Fibroblast of mammary gland (primary cell): ENCODE measurements around the gene ERBB3.

Source experiments
- DNase-seq: peaks from one replicate; pipeline ENCODE4 v3.0.0-alpha.2; 2010; ENCODE audit warnings: low read depth
- H3K4me3 ChIP-seq: 2 replicates; pipeline ENCODE4 v1.5.1; 2011; ENCODE audit warnings: low read depth, mild to moderate bottlenecking, low read length, moderate library complexity; ENCODE audit not compliant: control insufficient read depth
- TF ChIP-seq, protein P1 (sequence below): conservative IDR thresholded peaks from 2 replicates; pipeline ENCODE4 v1.5.1; 2011; ENCODE audit warnings: low read depth, low read length, inconsistent platforms; ENCODE audit not compliant: control insufficient read depth, insufficient read depth

ERBB3 gene

DNA sequence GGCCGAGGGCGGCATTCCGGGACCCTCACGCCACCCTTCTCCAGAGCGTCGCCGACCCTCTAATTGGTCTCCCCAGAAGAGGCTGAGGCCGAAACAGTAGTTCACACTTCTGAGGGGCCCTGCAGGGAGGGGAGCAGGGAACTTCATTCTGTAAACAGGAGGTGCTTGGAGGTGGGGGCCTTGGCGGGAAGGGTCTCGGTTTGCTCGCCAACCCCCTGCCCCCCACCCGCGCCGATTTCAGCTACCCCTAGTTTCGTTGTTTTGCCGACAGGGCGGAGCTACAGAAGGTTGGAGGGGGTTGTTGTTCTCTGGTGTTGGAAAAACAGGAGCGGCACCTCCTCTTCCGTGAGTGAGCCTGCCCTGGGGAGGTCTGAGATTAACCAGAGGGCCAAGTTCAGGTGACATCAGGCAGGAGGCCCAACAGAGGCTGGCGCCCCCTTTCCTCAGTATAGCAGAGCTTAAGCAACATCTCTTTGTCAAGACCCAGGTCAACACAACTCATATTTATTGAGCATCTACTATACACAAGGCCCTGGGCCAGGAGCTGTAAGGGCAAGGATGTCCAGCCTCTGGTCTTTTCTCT lies 682 bp downstream of the ERBB3 start:
- peak overlapping the region; percentile 67 for H3K4me3 ChIP-seq
- TF ChIP-seq, protein P1, sequence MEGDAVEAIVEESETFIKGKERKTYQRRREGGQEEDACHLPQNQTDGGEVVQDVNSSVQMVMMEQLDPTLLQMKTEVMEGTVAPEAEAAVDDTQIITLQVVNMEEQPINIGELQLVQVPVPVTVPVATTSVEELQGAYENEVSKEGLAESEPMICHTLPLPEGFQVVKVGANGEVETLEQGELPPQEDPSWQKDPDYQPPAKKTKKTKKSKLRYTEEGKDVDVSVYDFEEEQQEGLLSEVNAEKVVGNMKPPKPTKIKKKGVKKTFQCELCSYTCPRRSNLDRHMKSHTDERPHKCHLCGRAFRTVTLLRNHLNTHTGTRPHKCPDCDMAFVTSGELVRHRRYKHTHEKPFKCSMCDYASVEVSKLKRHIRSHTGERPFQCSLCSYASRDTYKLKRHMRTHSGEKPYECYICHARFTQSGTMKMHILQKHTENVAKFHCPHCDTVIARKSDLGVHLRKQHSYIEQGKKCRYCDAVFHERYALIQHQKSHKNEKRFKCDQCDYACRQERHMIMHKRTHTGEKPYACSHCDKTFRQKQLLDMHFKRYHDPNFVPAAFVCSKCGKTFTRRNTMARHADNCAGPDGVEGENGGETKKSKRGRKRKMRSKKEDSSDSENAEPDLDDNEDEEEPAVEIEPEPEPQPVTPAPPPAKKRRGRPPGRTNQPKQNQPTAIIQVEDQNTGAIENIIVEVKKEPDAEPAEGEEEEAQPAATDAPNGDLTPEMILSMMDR: no peak
- no peak for DNase-seq

DNA sequence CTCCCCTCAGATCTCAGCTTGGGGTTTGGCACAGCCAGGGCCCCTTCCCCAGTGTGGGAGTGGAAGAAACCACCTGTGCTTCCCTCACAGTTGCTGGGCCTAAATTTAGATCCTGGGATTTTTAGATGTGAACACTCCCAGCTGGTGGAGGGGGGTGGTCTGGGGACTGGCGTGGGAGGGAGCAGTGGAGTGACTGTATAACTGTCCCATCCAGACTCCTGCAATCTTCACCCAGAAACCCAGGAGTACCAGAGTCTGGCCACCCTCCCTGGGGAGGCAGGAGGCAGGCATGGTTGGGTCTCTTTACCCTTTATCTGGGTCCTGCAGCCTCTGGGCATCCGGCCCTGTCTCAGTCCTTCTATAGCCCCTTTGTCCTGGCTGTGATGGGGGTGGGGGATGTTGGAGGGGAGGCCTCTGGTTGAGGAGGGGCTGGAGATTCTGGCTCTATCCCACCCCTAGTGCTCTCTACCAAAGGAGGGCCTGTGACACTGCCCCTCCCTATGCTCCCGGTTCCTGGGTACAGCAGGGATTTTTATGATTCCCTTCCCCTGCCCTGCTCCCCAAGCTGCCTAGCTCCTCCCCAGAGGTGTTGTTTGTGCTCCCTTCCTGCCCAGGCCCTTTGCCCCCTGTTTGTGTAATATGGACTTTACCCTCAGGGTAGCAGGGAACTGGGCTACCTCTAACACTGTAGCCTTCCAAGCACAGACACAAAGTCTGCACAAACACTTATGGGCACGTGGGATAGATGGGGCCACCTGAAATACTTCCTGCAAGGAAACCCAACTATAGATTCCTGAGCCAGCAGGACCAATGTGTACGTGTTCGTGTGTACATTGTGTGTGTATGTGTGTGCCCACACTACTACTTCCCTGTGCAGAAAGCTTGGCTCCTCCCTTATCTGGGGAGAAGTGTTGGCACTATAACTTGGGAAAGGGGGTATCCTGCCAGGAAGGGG lies 1.7 kb downstream of the ERBB3 start:
- H3K4me3 ChIP-seq: no peak overlapping the region
- DNase-seq: no peak
- TF ChIP-seq, protein P1: no peak

- TF ChIP-seq, protein P1: no peak
- DNase-seq: no peak
- no peak overlapping the region for H3K4me3 ChIP-seq
These were observed 2.4 kb downstream of the ERBB3 start for GRCh38 chr12:56082382-56082781.

DNA sequence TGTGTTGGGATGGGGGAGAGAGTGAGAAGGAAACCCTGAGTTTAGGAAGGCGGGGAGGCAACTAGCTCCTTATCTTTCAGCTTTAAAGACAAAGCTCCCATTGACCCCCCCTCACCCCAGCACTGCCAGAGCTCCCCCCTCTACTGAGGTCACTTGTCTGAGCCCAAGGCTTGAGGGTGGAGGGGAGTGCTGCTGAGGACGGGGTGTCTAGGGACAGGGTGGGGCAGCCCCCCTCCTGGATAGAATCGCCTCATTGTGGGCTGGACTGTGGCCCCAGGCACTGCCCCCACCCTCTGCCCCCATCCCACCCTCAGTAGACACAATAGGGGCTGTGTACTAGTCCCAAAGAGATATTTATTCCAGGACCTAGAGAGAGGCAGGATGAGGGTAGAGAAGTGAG lies 3.0 kb downstream of the ERBB3 start:
- no peak overlapping the region for H3K4me3 ChIP-seq
- DNase-seq: no peak
- TF ChIP-seq, protein P1: no peak

DNA sequence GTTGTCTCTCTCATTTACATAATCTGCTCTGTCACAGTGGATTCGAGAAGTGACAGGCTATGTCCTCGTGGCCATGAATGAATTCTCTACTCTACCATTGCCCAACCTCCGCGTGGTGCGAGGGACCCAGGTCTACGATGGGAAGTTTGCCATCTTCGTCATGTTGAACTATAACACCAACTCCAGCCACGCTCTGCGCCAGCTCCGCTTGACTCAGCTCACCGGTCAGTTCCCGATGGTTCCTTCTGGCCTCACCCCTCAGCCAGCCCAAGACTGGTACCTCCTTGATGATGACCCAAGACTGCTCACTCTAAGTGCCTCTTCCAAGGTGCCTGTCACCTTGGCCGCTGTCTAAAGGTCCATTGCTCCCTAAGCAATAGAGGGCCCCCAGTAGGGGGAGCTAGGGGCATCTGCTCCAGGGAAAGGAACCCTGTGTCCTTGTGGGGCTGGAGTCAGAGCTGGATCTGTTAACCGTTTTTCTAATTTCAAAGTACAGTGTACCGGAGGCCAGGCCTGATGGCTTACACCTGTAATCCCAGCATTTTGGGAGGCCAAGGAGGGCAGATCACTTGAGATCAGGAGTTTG lies 5.1 kb downstream of the ERBB3 start:
- DNase-seq: peak; percentile 21
- TF ChIP-seq, protein P1: peak; percentile 50
- no peak overlapping the region for H3K4me3 ChIP-seq

DNA sequence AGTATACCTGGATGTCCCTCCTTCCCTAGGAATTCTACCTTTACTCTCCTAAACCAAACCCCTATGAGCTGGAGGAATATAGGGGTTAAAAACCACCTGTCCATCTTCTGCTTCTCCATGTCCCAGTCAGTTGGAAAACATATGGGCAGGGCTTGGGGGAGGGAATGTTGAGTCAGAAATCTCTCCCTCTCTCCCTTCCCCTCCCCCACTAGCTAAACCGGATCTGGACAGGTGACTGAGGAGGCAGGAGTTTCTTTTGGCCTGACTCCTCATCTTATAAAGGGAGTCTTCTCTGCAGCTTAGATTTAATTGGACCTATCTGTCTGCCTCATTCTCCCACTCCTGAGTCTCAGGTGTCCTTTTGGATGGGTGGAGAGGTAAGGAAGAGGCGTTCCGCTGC lies 6.1 kb downstream of the ERBB3 start:
- no peak overlapping the region for H3K4me3 ChIP-seq
- DNase-seq: no peak
- TF ChIP-seq, protein P1: no peak
